HFFc6 (cell line): ENCODE data around the gene CPT1C. TPM values are rescaled to one million over a fixed set of nuclear protein-coding genes. Genes with fewer than 3 reads are reported as not detected.

Experiments
- DNase-seq: peaks from one replicate; pipeline ENCODE4 v3.0.0-alpha.2; 2018
- H3K27ac Mint-ChIP-seq: 2 replicates; pipeline ENCODE4 v1.8.0; 2020; ENCODE audit warnings: mild to moderate bottlenecking, mixed read lengths
- H3K27me3 Mint-ChIP-seq: 2 replicates; pipeline ENCODE4 v1.8.0; 2021; ENCODE audit warnings: mild to moderate bottlenecking, moderate library complexity, mixed read lengths; ENCODE audit not compliant: insufficient read depth
- H3K36me3 Mint-ChIP-seq: 2 replicates; pipeline ENCODE4 v1.8.0; 2021; ENCODE audit warnings: low read depth, mixed read lengths
- H3K4me1 Mint-ChIP-seq: 2 replicates; pipeline ENCODE4 v1.8.0; 2020; ENCODE audit warnings: low read depth, mixed read lengths
- H3K4me3 Mint-ChIP-seq: 2 replicates; pipeline ENCODE4 v1.8.0; 2020; ENCODE audit warnings: mild to moderate bottlenecking, moderate library complexity, mixed read lengths
- H3K9me3 Mint-ChIP-seq: 2 replicates; pipeline ENCODE4 v1.8.0; 2020; ENCODE audit warnings: mild to moderate bottlenecking, mixed read lengths
- CTCF ChIP-seq: fragments of 200-600 bp; sonication (generic); IDR thresholded peaks from 2 replicates; pipeline ENCODE4 v1.5.0; 2021; ENCODE audit warnings: antibody characterized with exemption, mild to moderate bottlenecking
- total RNA-seq, 6 experiments: library from RNA; stranded (reverse); fragmentation: NEBNext Ultra II Directional; extraction: Animal tissue kit (Norgen Biotek cat#: 25700); gene quantifications; 2 replicates in 1 of 6; 3 replicates in 5 of 6; pipeline ENCODE4 v1.2.3, GENCODE V29; 2021

CPT1C gene
- total RNA-seq, 6 experiments from 2014 or later: 32.7 to 42.6 (median 36.4) TPM

- no peaks in the 10 kb centered on the region for H3K4me1 Mint-ChIP-seq
- H3K27ac Mint-ChIP-seq: no peak overlapping the region
- no peaks in the 10 kb centered on the region; the same call in 1 of the 2 replicates for H3K27me3 Mint-ChIP-seq
- no peak for TF ChIP-seq CTCF
- no peak for DNase-seq
- H3K4me3 Mint-ChIP-seq: no peak overlapping the region
- H3K9me3 Mint-ChIP-seq: no peaks in the 10 kb centered on the region
- peaks cover 10% of the 10 kb centered on the region for H3K36me3 Mint-ChIP-seq
These were observed 5.9 kb downstream of the CPT1C start for GRCh38 chr19:49696865-49697264.

DNA sequence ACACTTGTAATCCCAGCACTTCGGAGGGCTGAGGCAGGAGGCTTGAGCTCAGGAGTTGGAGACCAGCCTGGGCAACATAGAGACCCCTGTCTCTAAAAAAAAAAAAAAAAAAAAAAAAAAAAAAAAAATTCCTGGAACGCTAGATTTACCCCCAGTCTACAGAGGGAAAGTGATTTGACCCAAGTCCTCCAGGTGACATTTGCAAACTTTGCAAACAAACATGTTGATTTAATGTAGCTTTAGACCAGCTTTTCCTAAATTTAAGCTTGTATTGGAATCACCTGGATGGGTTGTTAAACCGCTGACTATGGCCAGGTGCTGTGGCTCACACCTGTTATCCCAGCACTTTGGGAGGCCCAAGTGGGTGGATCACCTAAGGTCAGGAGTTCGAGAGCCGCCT lies 8.4 kb downstream of the CPT1C start:
- Mint-ChIP-seq H3K27ac (no peak overlapping the region), H3K4me3 (no peak overlapping the region), H3K36me3 (peaks cover 5% of the 10 kb centered on the region; the same call in 1 of the 2 replicates), H3K9me3 (no peaks in the 10 kb centered on the region), H3K27me3 (no peaks in the 10 kb centered on the region; the same call in 1 of the 2 replicates), H3K4me1 (no peaks in the 10 kb centered on the region)
- no peak for TF ChIP-seq CTCF
- no peak for DNase-seq

DNA sequence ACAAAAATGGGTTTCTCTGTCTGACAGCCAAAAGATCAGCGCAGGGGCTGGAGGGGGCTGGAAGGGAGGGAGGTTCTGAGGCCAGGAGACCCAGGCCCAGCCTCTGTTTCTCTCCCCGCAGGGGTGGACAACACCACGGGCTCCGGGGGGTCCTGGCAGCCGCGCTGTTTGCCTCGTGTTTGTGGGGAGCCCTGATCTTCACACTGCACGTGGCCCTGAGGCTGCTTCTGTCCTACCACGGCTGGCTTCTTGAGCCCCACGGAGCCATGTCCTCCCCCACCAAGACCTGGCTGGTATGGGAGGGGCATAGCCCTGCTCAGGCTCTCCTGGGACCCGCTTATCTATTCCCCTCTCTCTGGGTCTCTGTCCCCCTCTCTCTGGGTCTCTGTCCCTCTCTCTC lies 9.6 kb downstream of the CPT1C start:
- H3K27ac Mint-ChIP-seq: no peak overlapping the region
- H3K27me3 Mint-ChIP-seq: no peaks in the 10 kb centered on the region; the same call in 1 of the 2 replicates
- H3K4me3 Mint-ChIP-seq: no peak overlapping the region
- DNase-seq: no peak
- H3K36me3 Mint-ChIP-seq: 0 out of 2 replicates have a peak, but pooled peaks cover 5% of the 10 kb centered on the region
- H3K9me3 Mint-ChIP-seq: no peaks in the 10 kb centered on the region
- TF ChIP-seq CTCF: no peak
- no peaks in the 10 kb centered on the region for H3K4me1 Mint-ChIP-seq

DNA sequence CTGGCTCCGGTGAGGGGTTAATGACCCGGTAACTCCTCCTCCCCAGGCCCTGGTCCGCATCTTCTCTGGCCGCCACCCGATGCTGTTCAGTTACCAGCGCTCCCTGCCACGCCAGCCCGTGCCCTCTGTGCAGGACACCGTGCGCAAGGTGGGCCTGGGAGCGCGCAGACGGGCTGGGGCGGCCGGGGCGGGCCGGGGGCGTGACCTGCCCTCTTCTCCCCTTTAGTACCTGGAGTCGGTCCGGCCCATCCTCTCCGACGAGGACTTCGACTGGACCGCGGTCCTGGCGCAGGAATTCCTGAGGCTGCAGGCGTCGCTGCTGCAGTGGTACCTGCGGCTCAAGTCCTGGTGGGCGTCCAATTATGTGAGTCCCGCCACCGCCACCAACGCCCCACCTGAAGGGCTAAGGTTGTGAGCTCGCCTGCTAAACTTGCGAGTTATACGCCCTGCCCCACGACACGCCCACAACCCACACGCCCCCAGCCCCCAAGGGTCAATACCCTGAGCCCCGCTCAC lies 10.4 kb downstream of the CPT1C start:
- Mint-ChIP-seq H3K9me3 (no peaks in the 10 kb centered on the region), H3K27me3 (no peaks in the 10 kb centered on the region; the same call in 1 of the 2 replicates), H3K4me3 (no peak overlapping the region), H3K4me1 (no peaks in the 10 kb centered on the region), H3K27ac (no peak overlapping the region), H3K36me3 (0 out of 2 replicates have a peak, but pooled peaks cover 5% of the 10 kb centered on the region)
- no peak for DNase-seq
- TF ChIP-seq CTCF: no peak

DNA sequence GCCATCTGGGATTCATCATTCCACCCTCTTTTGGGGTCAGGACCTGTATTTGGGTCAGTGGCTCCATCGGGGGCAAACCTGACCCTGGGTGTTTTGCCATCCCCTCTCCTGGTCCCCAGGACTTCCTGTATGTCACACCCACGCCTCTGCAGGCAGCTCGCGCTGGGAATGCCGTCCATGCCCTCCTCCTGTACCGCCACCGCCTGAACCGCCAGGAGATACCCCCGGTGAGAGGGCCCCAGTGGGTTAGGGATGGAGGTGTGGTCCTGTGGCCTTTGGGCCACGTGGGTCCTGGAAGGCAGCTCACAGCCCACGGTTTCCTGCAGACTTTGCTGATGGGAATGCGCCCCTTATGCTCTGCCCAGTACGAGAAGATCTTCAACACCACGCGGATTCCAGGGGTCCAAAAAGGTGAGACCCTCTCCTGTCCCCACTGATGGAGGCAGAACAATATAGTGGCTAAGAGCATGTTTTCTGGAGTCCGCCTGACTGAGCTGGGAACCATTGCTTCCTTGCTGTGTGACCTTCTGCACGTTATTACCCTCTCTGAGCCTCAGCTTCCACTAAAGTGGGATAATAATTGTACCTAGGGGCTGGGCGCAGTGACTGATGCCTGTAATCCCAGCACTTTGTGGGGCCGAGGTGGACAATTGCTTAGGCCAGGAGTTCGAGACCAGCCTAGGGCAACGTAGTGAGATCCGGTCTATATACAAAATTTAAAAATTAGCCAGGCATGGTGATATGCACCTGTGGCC lies 14.1 kb downstream of the CPT1C start:
- H3K4me3 Mint-ChIP-seq: no peak overlapping the region
- no peaks in the 10 kb centered on the region for H3K4me1 Mint-ChIP-seq
- H3K27me3 Mint-ChIP-seq: peaks cover 2% of the 10 kb centered on the region; the same call in 1 of the 2 replicates
- TF ChIP-seq CTCF: no peak
- H3K9me3 Mint-ChIP-seq: no peaks in the 10 kb centered on the region
- peaks cover 9% of the 10 kb centered on the region for H3K36me3 Mint-ChIP-seq
- H3K27ac Mint-ChIP-seq: no peak overlapping the region
- no peak for DNase-seq
